HEK293 (cell line): ENCODE data around the gene ZNF821.
A peak's percentile ranks its signal among the peaks of the same experiment; 100 is the strongest.

Source experiments
- CTCF ChIA-PET: fragments of 350-600 bp; formaldehyde crosslinking; extraction: SDS; loops from one replicate; lab custom pipeline; 2021; ENCODE audit warnings: antibody characterized with exemption; lab: Yijun Ruan, JAX
- POLR2A ChIA-PET: fragments of 300-600 bp; formaldehyde crosslinking; extraction: SDS; loops from one replicate; lab custom pipeline; 2020; ENCODE audit warnings: antibody characterized with exemption, inconsistent platforms; lab: Yijun Ruan, JAX
- H3K27ac ChIP-seq: fragments of 200-500 bp; sonication (Bioruptor generic); 2 replicates; pipeline ENCODE4 v1.5.1; 2014; ENCODE audit warnings: low read depth, low read length, control low read depth, inconsistent platforms; ENCODE audit errors: extremely low read depth
- H3K36me3 ChIP-seq, 2 experiments: fragments of 200-500 bp in 1 of 2; sonication (Bioruptor generic) in 1 of 2; 1 replicate in 1 of 2; 2 replicates in 1 of 2; pipeline ENCODE4 v1.5.1; 2014 to 2017; ENCODE audit warnings: inconsistent platforms in 2 of 2, low read length in 2 of 2; ENCODE audit not compliant: control insufficient read depth in 2 of 2, insufficient read depth in 1 of 2
- H3K4me1 ChIP-seq: fragments of 200-500 bp; sonication (Bioruptor generic); 2 replicates; pipeline ENCODE4 v1.5.1; 2014; ENCODE audit warnings: mild to moderate bottlenecking, low read length, inconsistent platforms; ENCODE audit not compliant: control insufficient read depth, insufficient read depth
- H3K4me3 ChIP-seq: 2 replicates; pipeline ENCODE4 v1.5.1; 2011; ENCODE audit warnings: low read depth, mild to moderate bottlenecking, control low read depth, low read length, moderate library complexity
- H3K9me3 ChIP-seq: fragments of 200-500 bp; sonication (Bioruptor generic); 2 replicates; pipeline ENCODE4 v1.5.1; 2014; ENCODE audit warnings: low read depth, low read length, inconsistent platforms; ENCODE audit not compliant: control insufficient read depth, insufficient read depth
- EGR2 ChIP-seq: fragments of 450-650 bp; formaldehyde crosslinking; IDR thresholded peaks from 2 replicates; pipeline ENCODE4 v1.5.1; 2016; ENCODE audit warnings: low read depth, missing biosample characterization, missing genetic modification characterization
- KLF1 ChIP-seq: fragments of 450-650 bp; formaldehyde crosslinking; IDR thresholded peaks from 2 replicates; pipeline ENCODE4 v1.5.1; 2016; ENCODE audit warnings: missing biosample characterization, missing genetic modification characterization
- TSHZ1 ChIP-seq: fragments of 450-650 bp; formaldehyde crosslinking; IDR thresholded peaks from 2 replicates; pipeline ENCODE4 v1.5.1; 2016; ENCODE audit warnings: missing biosample characterization, missing genetic modification characterization, borderline replicate concordance
- ZBTB1 ChIP-seq: fragments of 450-650 bp; formaldehyde crosslinking; IDR thresholded peaks from 2 replicates; pipeline ENCODE4 v1.5.1; 2016; ENCODE audit warnings: missing biosample characterization, missing genetic modification characterization
- ZFHX2 ChIP-seq: fragments of 450-650 bp; formaldehyde crosslinking; conservative IDR thresholded peaks from 2 replicates; pipeline ENCODE4 v1.5.1; 2016; ENCODE audit warnings: missing biosample characterization, missing genetic modification characterization
- ZFP37 ChIP-seq: fragments of 450-650 bp; formaldehyde crosslinking; IDR thresholded peaks from 2 replicates; pipeline ENCODE4 v1.5.1; 2016; ENCODE audit warnings: missing biosample characterization, missing genetic modification characterization
- ZNF10 ChIP-seq: fragments of 450-650 bp; formaldehyde crosslinking; IDR thresholded peaks from 2 replicates; pipeline ENCODE4 v1.5.1; 2017; ENCODE audit warnings: missing biosample characterization, missing genetic modification characterization
- ZNF23 ChIP-seq: fragments of 450-650 bp; formaldehyde crosslinking; IDR thresholded peaks from 2 replicates; pipeline ENCODE4 v1.5.1; 2016; ENCODE audit warnings: missing biosample characterization, missing genetic modification characterization, borderline replicate concordance
- ZNF248 ChIP-seq: fragments of 450-650 bp; formaldehyde crosslinking; IDR thresholded peaks from 2 replicates; pipeline ENCODE4 v1.5.1; 2017; ENCODE audit warnings: missing biosample characterization, missing genetic modification characterization
- ZNF48 ChIP-seq: fragments of 450-650 bp; formaldehyde crosslinking; IDR thresholded peaks from 2 replicates; pipeline ENCODE4 v1.5.1; 2016; ENCODE audit warnings: missing biosample characterization, missing genetic modification characterization
- ZNF561 ChIP-seq: fragments of 450-650 bp; IDR thresholded peaks from 2 replicates; pipeline ENCODE4 v1.5.1; 2018; ENCODE audit warnings: missing biosample characterization, missing genetic modification characterization, borderline replicate concordance
- ZNF600 ChIP-seq: fragments of 450-650 bp; formaldehyde crosslinking; IDR thresholded peaks from 2 replicates; pipeline ENCODE4 v1.5.1; 2016; ENCODE audit warnings: missing biosample characterization, missing genetic modification characterization
- ZNF624 ChIP-seq: fragments of 450-650 bp; formaldehyde crosslinking; IDR thresholded peaks from 2 replicates; pipeline ENCODE4 v1.5.1; 2017; ENCODE audit warnings: missing biosample characterization, missing genetic modification characterization
- ZNF701 ChIP-seq: fragments of 450-650 bp; formaldehyde crosslinking; IDR thresholded peaks from 2 replicates; pipeline ENCODE4 v1.5.1; 2016; ENCODE audit warnings: missing biosample characterization, missing genetic modification characterization
- ZNF777 ChIP-seq: fragments of 450-650 bp; formaldehyde crosslinking; IDR thresholded peaks from 2 replicates; pipeline ENCODE4 v1.5.1; 2017; ENCODE audit warnings: missing biosample characterization, missing genetic modification characterization, borderline replicate concordance
- TF ChIP-seq, protein P1 (sequence below): fragments of 450-650 bp; formaldehyde crosslinking; IDR thresholded peaks from 2 replicates; pipeline ENCODE4 v1.5.1; 2016; ENCODE audit warnings: missing biosample characterization, missing genetic modification characterization
- TF ChIP-seq, protein P2 (sequence below): fragments of 450-650 bp; formaldehyde crosslinking; conservative IDR thresholded peaks from 2 replicates; pipeline ENCODE4 v1.5.1; 2016; ENCODE audit warnings: low read depth, missing biosample characterization, missing genetic modification characterization
- TF ChIP-seq, protein P3 (sequence below): fragments of 450-650 bp; formaldehyde crosslinking; IDR thresholded peaks from 2 replicates; pipeline ENCODE4 v1.5.1; 2016; ENCODE audit warnings: missing biosample characterization, missing genetic modification characterization

Gene ZNF821

DNA sequence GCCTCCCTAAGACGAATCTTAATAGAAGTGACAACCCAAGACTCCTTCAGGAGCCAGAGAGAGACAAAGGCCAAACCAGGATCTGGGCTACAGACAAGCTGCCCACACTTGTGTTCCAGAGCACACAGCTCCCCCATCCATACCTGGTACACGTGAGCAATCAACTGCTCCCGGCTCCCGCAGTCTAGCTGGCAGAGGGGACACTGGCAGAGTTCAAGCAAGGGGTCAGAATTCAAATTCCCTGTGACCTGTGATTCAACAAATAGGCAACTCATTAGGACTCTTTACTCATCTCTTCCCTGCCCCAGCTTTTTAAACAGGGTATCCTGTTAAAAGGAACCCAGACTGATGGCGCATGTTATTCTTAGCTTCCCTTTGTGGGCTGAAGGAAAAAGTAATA lies 20.0 kb downstream of the ZNF821 start:
- Histone ChIP-seq H3K4me3 (no peak overlapping the region), H3K27ac (no peak overlapping the region), H3K36me3 (peaks cover 21 to 85% of the 10 kb centered on the region in 2 experiments; a peak in 2 of 3 replicates), H3K4me1 (no peaks in the 10 kb centered on the region), H3K9me3 (no peaks in the 10 kb centered on the region)
- TF ChIP-seq TSHZ1 (tag by site-specific recombination): no peak
- no peak for TF ChIP-seq ZBTB1 (tag by site-specific recombination)
- TF ChIP-seq, protein P1, sequence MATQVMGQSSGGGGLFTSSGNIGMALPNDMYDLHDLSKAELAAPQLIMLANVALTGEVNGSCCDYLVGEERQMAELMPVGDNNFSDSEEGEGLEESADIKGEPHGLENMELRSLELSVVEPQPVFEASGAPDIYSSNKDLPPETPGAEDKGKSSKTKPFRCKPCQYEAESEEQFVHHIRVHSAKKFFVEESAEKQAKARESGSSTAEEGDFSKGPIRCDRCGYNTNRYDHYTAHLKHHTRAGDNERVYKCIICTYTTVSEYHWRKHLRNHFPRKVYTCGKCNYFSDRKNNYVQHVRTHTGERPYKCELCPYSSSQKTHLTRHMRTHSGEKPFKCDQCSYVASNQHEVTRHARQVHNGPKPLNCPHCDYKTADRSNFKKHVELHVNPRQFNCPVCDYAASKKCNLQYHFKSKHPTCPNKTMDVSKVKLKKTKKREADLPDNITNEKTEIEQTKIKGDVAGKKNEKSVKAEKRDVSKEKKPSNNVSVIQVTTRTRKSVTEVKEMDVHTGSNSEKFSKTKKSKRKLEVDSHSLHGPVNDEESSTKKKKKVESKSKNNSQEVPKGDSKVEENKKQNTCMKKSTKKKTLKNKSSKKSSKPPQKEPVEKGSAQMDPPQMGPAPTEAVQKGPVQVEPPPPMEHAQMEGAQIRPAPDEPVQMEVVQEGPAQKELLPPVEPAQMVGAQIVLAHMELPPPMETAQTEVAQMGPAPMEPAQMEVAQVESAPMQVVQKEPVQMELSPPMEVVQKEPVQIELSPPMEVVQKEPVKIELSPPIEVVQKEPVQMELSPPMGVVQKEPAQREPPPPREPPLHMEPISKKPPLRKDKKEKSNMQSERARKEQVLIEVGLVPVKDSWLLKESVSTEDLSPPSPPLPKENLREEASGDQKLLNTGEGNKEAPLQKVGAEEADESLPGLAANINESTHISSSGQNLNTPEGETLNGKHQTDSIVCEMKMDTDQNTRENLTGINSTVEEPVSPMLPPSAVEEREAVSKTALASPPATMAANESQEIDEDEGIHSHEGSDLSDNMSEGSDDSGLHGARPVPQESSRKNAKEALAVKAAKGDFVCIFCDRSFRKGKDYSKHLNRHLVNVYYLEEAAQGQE: no peak
- TF ChIP-seq ZNF701: no peak
- no peak for TF ChIP-seq ZNF561 (tag by site-specific recombination)
- no peak for TF ChIP-seq ZNF48
- TF ChIP-seq ZNF600: no peak
- no peak for TF ChIP-seq ZNF248 (tag by site-specific recombination)
- TF ChIP-seq ZNF23 (tag by site-specific recombination): no peak
- no peak for TF ChIP-seq ZNF10 (tag by site-specific recombination)
- TF ChIP-seq ZNF624 (tag by site-specific recombination): no peak
- POLR2A ChIA-PET: interaction anchor here (0.7 kb wide), 1 partner anchor 36 kb away, joined by 3 read pairs; no protein-coding TSS in a partner anchor
- CTCF ChIA-PET: interaction anchor here (1.5 kb wide), 1 partner anchor 19 kb away, joined by 3 read pairs; no protein-coding TSS in a partner anchor

DNA sequence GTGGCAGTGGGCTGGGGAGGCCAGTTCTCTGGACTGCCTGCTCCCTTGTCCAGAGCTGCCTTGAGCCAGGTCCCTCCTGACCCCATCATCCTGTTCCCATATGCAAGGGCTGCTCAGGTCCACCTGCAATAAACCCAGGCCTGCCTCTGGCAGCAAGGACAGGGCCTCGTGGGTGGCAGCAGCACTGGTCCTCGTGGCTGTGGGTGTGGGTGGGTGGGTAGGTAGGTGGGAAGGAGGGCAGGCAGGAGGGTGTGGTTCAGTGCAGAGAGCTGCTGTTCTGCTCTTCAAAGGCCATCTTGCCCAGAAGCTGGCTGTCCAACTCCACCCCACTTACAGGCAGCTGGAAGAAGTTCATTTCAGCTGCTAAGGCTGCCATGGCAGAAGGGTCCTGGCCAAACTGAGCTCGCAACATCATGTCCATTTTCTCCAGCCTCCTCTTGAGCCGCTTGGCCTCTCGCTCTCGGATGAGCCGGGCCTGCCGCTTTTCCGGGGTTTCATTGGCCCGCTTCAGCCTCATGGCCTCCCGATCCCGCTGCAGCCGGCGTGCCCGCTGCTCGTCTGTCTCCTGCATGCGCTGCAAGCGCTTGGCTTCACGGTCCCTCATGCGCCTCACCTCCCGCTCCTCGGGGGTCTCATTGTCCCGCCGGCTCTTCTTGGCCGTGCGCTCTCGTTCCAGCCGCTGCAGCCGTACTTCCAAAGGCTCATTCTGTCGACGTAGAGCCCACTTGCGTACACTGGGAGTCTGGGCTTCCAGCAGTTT lies 24.0 kb downstream of the ZNF821 start:
- no peaks in the 10 kb centered on the region for H3K4me1 ChIP-seq
- CTCF ChIA-PET: interaction anchor here (4.3 kb wide), 1 partner anchor 22 kb away, joined by 22 read pairs; the partner anchor contains the start of gene ZNF821
- H3K36me3 ChIP-seq: peaks cover 18 to 79% of the 10 kb centered on the region in 2 experiments; a peak in 2 of 3 replicates
- H3K9me3 ChIP-seq: no peaks in the 10 kb centered on the region
- H3K27ac ChIP-seq: no peak overlapping the region
- TF ChIP-seq ZFP37 (tag by site-specific recombination) (no peak), ZFHX2 (tag by site-specific recombination) (peak; percentile 79), ZNF624 (tag by site-specific recombination) (no peak), EGR2 (tag by site-specific recombination) (peak; percentile 69), ZNF777 (no peak), KLF1 (peak; percentile 80)
- TF ChIP-seq, protein P2, sequence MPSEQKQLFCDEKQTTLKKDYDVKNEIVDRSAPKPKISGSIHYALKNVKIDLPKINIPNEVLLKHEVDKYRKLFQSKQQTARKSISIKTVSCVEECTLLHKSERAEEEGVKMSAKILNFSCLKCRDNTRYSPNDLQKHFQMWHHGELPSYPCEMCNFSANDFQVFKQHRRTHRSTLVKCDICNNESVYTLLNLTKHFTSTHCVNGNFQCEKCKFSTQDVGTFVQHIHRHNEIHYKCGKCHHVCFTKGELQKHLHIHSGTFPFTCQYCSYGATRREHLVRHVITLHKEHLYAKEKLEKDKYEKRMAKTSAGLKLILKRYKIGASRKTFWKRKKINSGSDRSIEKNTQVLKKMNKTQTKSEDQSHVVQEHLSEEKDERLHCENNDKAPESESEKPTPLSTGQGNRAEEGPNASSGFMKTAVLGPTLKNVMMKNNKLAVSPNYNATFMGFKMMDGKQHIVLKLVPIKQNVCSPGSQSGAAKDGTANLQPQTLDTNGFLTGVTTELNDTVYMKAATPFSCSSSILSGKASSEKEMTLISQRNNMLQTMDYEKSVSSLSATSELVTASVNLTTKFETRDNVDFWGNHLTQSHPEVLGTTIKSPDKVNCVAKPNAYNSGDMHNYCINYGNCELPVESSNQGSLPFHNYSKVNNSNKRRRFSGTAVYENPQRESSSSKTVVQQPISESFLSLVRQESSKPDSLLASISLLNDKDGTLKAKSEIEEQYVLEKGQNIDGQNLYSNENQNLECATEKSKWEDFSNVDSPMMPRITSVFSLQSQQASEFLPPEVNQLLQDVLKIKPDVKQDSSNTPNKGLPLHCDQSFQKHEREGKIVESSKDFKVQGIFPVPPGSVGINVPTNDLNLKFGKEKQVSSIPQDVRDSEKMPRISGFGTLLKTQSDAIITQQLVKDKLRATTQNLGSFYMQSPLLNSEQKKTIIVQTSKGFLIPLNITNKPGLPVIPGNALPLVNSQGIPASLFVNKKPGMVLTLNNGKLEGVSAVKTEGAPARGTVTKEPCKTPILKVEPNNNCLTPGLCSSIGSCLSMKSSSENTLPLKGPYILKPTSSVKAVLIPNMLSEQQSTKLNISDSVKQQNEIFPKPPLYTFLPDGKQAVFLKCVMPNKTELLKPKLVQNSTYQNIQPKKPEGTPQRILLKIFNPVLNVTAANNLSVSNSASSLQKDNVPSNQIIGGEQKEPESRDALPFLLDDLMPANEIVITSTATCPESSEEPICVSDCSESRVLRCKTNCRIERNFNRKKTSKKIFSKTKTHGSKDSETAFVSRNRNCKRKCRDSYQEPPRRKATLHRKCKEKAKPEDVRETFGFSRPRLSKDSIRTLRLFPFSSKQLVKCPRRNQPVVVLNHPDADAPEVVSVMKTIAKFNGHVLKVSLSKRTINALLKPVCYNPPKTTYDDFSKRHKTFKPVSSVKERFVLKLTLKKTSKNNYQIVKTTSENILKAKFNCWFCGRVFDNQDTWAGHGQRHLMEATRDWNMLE: no peak
- TF ChIP-seq, protein P3, sequence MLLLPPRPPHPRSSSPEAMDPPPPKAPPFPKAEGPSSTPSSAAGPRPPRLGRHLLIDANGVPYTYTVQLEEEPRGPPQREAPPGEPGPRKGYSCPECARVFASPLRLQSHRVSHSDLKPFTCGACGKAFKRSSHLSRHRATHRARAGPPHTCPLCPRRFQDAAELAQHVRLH (tag by site-specific recombination): no peak
- no peak overlapping the region for H3K4me3 ChIP-seq
- POLR2A ChIA-PET: no interaction called here
